Colonic mucosa (tissue), 4 donors: Measurements from ENCODE around the gene SPAG7. TPM values are rescaled to one million over a fixed set of nuclear protein-coding genes. Genes with fewer than 3 reads are reported as not detected.
A peak's percentile ranks its signal among the peaks of the same experiment; 100 is the strongest.

Experiments used
- DNase-seq: peaks from one replicate; pipeline ENCODE4 v3.0.0-alpha.2; 2020
- H3K27ac ChIP-seq: fragments of 200-600 bp; one replicate; pipeline ENCODE4 v1.8.0; 2021
- H3K27me3 ChIP-seq: fragments of 200-600 bp; one replicate; pipeline ENCODE4 v1.8.0; 2021
- H3K36me3 ChIP-seq: fragments of 200-600 bp; one replicate; pipeline ENCODE4 v1.8.0; 2021
- H3K4me1 ChIP-seq: fragments of 200-600 bp; one replicate; pipeline ENCODE4 v1.8.0; 2021; ENCODE audit warnings: mild to moderate bottlenecking
- H3K4me3 ChIP-seq: fragments of 200-600 bp; one replicate; pipeline ENCODE4 v1.8.0; 2021
- H3K9ac ChIP-seq, 2 donors: one replicate each; pipeline ENCODE4 v1.7.0; 2013; ENCODE audit warnings: control low read depth in 2 of 2, low read depth in 2 of 2, low read length in 2 of 2
- H3K9me3 ChIP-seq: fragments of 200-600 bp; one replicate; pipeline ENCODE4 v1.8.0; 2021
- CTCF ChIP-seq: fragments of 200-600 bp; IDR thresholded peaks from one replicate; pipeline ENCODE4 v1.8.0; 2022; ENCODE audit warnings: antibody characterized with exemption, mild to moderate bottlenecking
- intact Hi-C: fragments of 100-400 bp; cut with DNase I; formaldehyde crosslinking; loops from one replicate; pipeline ENCODE4 v1.14.1; 2022
- total RNA-seq, 2 donors: library from RNA; stranded (reverse); fragmentation: NEBNext Ultra II Directional in 1 of 2; extraction: Animal tissue kit (Norgen Biotek cat#: 25700) in 1 of 2; gene quantifications; one replicate each; pipeline ENCODE4 v1.2.1, GENCODE V29; 2021
- donor health status: healthy.
- donor health status: DM: no; HTN: no; CAD: no.
- donor health status: DM: no; HTN: no; CAD: no.

SPAG7 gene
- total RNA-seq, 2 donors from 2014 or later = 47.7 to 56.4 TPM

- Histone ChIP-seq H3K4me3 (no peak overlapping the region), H3K36me3 (peaks cover 1% of the 10 kb centered on the region), H3K4me1 (peaks cover under 1% of the 10 kb centered on the region), H3K27me3 (no peaks in the 10 kb centered on the region), H3K27ac (no peak overlapping the region), H3K9me3 (no peaks in the 10 kb centered on the region), H3K9ac (no peak overlapping the region)
- DNase-seq = no peak
- TF ChIP-seq CTCF = no peak
- intact Hi-C loops = no loop called here
These were observed 16.1 kb downstream of the SPAG7 start for GRCh38 chr17:4951486-4951885.

- intact Hi-C loops = no loop called here
These were observed 16.8 kb downstream of the SPAG7 start, which contains the start of gene ENO3 for GRCh38 chr17:4950746-4951204. TSS of gene ENO3 (plus strand) at chr17:4951119. CDS start at chr17:4951830, 711 bp downstream.

GRCh38 chr17:4950075-4950745 lies 17.4 kb downstream of the SPAG7 start:
- Histone ChIP-seq H3K27me3 (no peaks in the 10 kb centered on the region), H3K4me1 (peaks cover 12% of the 10 kb centered on the region), H3K9ac (peak overlapping the region; percentile 70 to 86), H3K27ac (peak overlapping the region; percentile 98), H3K9me3 (no peaks in the 10 kb centered on the region), H3K4me3 (peak overlapping the region; percentile 89), H3K36me3 (peaks cover 5% of the 10 kb centered on the region)
- peak; percentile 80 for DNase-seq
- TF ChIP-seq CTCF = no peak
- intact Hi-C loops = no loop called here

More at GRCh38 chr17:4950746-4951204, 16.8 kb downstream of the SPAG7 start, which contains the start of gene ENO3:
- H3K27ac ChIP-seq = peak within 1 kb of the TSS; percentile 98
- H3K9me3 ChIP-seq = no peaks in the 10 kb centered on the region
- no peaks in the 10 kb centered on the region for H3K27me3 ChIP-seq
- H3K36me3 ChIP-seq = peaks cover 5% of the 10 kb centered on the region
- TF ChIP-seq CTCF = no peak
- H3K9ac ChIP-seq = peak within 1 kb of the TSS; percentile 70 to 86
- peaks cover 7% of the 10 kb centered on the region for H3K4me1 ChIP-seq
- peak within 1 kb of the TSS; percentile 89 for H3K4me3 ChIP-seq
- peak; percentile 48 for DNase-seq

GRCh38 chr17:4949321-4950074 lies 18.1 kb downstream of the SPAG7 start:
- intact Hi-C loops = no loop called here
- peak; percentile 90 for DNase-seq
- Histone ChIP-seq H3K4me3 (peak overlapping the region; percentile 89), H3K9ac (peak overlapping the region; percentile 81 to 99), H3K27ac (peak overlapping the region; percentile 98), H3K36me3 (peaks cover 5% of the 10 kb centered on the region), H3K27me3 (no peaks in the 10 kb centered on the region), H3K9me3 (no peaks in the 10 kb centered on the region), H3K4me1 (peaks cover 12% of the 10 kb centered on the region)
- TF ChIP-seq CTCF = no peak

- intact Hi-C loops = no loop called here
- Histone ChIP-seq H3K9ac (peak overlapping the region; percentile 81 to 99), H3K4me3 (peak overlapping the region; percentile 89), H3K27ac (peak overlapping the region; percentile 98), H3K36me3 (peaks cover 11% of the 10 kb centered on the region), H3K9me3 (no peaks in the 10 kb centered on the region), H3K4me1 (peaks cover 12% of the 10 kb centered on the region), H3K27me3 (no peaks in the 10 kb centered on the region)
- peak; percentile 83 for DNase-seq
- TF ChIP-seq CTCF = no peak
These were observed 18.7 kb downstream of the SPAG7 start for GRCh38 chr17:4948931-4949320.
